CD4-positive, CD25-positive, alpha-beta regulatory T cell (primary cell): ENCODE results near the gene USP2. TPM values are rescaled to one million over a fixed set of nuclear protein-coding genes. Genes with fewer than 3 reads are reported as not detected.
"Not testable (repeated sequence)": the region's sequence is repeated elsewhere in the genome, so short reads cannot be mapped to it uniquely, and the experiment has no call there.

ENCODE experiments used
- ATAC-seq, 2 donors: fragments of 150-1000 bp; cut with Tn5 transposase; one replicate each; pipeline ENCODE4 v1.10.0; 2021; ENCODE audit warnings: low read depth in 2 of 2, moderate number of reproducible peaks in 2 of 2, moderate library complexity in 1 of 2
- DNase-seq, 3 donors: peaks; one replicate each; pipeline versions ENCODE4 v3.0.0 to v3.0.0-alpha.2; 2012 to 2022; ENCODE audit warnings: mixed read lengths in 1 of 3
- H3K27ac ChIP-seq: one replicate; pipeline ENCODE4 v1.7.0; 2013; ENCODE audit warnings: mild to moderate bottlenecking, low read length; ENCODE audit not compliant: insufficient read depth, poor library complexity, severe bottlenecking
- H3K27me3 ChIP-seq: one replicate; pipeline ENCODE4 v1.7.0; 2013; ENCODE audit warnings: low read length; ENCODE audit not compliant: control insufficient read depth, insufficient read depth
- H3K36me3 ChIP-seq: one replicate; pipeline ENCODE4 v1.7.0; 2013; ENCODE audit warnings: mild to moderate bottlenecking, low read length, moderate library complexity; ENCODE audit not compliant: control insufficient read depth, insufficient read depth
- H3K4me1 ChIP-seq: 2 replicates; pipeline ENCODE4 v1.7.0; 2013; ENCODE audit warnings: mild to moderate bottlenecking, low read length; ENCODE audit not compliant: insufficient read depth, control insufficient read depth, poor library complexity, severe bottlenecking
- H3K4me3 ChIP-seq: one replicate; pipeline ENCODE4 v1.7.0; 2013; ENCODE audit warnings: low read depth, mild to moderate bottlenecking, low read length, moderate library complexity
- H3K9me3 ChIP-seq, 2 experiments: 1 replicate in 1 of 2; 2 replicates in 1 of 2; pipeline ENCODE4 v1.7.0; 2013; ENCODE audit warnings: low read length in 2 of 2, mild to moderate bottlenecking in 1 of 2, moderate library complexity in 1 of 2; ENCODE audit not compliant: control insufficient read depth in 2 of 2
- H3K27ac Mint-ChIP-seq, 3 donors: one replicate each; pipeline ENCODE4 v1.8.0; 2020 to 2022; ENCODE audit warnings: mild to moderate bottlenecking in 3 of 3, mixed read lengths in 3 of 3, moderate library complexity in 2 of 3
- H3K27me3 Mint-ChIP-seq: one replicate; pipeline ENCODE4 v1.8.0; 2022; ENCODE audit warnings: mild to moderate bottlenecking, mixed read lengths
- H3K36me3 Mint-ChIP-seq: one replicate; pipeline ENCODE4 v1.8.0; 2020; ENCODE audit warnings: mixed read lengths
- H3K4me1 Mint-ChIP-seq, 4 donors: one replicate each; pipeline ENCODE4 v1.8.0; 2020 to 2022; ENCODE audit warnings: mixed read lengths in 4 of 4, mild to moderate bottlenecking in 1 of 4
- H3K4me3 Mint-ChIP-seq, 4 donors: one replicate each; pipeline ENCODE4 v1.8.0; 2020 to 2022; ENCODE audit warnings: mild to moderate bottlenecking in 4 of 4, mixed read lengths in 4 of 4, moderate library complexity in 3 of 4
- H3K9me3 Mint-ChIP-seq, 7 donors: one replicate each; pipeline ENCODE4 v1.8.0; 2020 to 2022; ENCODE audit warnings: mixed read lengths in 7 of 7, mild to moderate bottlenecking in 3 of 7, moderate library complexity in 2 of 7
- polyA plus RNA-seq, 4 donors: library from polyadenylated mRNA; unstranded; fragments of 300-500 nt; fragmentation: Illumina TruSeq; gene quantifications; one replicate each; pipeline ENCODE4 v1.2.3, GENCODE V29; 2021
- total RNA-seq: library from RNA; stranded (reverse); gene quantifications from one replicate; pipeline ENCODE4 v1.2.3, GENCODE V29; 2022

Gene USP2
- total and polyA plus RNA-seq, 5 donors from 2014 or later: 0.22 to 1.6 TPM; not detected in 3

DNA sequence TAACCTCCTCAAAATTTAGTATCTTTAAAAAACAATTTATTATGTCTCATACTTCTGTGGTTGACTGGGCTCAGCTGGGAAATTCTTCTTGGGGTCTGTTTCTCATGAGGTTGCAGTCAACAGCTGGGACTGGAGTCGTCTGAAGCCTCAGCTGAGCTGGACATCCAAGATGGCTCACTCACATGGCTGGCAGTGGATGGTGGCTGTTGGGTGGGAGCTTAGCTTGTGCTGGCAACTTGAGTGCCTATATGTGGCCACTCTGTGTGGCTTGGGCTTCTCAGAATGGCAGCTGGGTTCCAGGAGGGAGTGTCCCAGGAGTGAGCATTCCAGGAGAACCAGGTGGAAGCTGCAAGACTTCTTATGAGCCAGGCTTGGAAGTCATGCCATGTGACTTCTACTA, 28.2 kb upstream of the USP2 start:
- no peak for DNase-seq
- H3K27ac ChIP-seq: no peak overlapping the region
- no peaks in the 10 kb centered on the region for H3K36me3 ChIP-seq
- no peaks in the 10 kb centered on the region for H3K27me3 ChIP-seq
- no peak overlapping the region for H3K4me3 ChIP-seq
- ATAC-seq: no peak
- H3K9me3 ChIP-seq: peaks cover 0 to 2% of the 10 kb centered on the region in 2 experiments
- no peak overlapping the region for H3K27ac Mint-ChIP-seq
- H3K9me3 Mint-ChIP-seq: peaks cover 0 to 7% (median 1%) of the 10 kb centered on the region in 7 donors
- H3K27me3 Mint-ChIP-seq: peaks cover 15% of the 10 kb centered on the region
- H3K4me1 ChIP-seq: no peaks in the 10 kb centered on the region
- no peaks in the 10 kb centered on the region for H3K4me1 Mint-ChIP-seq
- no peaks in the 10 kb centered on the region for H3K36me3 Mint-ChIP-seq
- H3K4me3 Mint-ChIP-seq: no peak overlapping the region

DNA sequence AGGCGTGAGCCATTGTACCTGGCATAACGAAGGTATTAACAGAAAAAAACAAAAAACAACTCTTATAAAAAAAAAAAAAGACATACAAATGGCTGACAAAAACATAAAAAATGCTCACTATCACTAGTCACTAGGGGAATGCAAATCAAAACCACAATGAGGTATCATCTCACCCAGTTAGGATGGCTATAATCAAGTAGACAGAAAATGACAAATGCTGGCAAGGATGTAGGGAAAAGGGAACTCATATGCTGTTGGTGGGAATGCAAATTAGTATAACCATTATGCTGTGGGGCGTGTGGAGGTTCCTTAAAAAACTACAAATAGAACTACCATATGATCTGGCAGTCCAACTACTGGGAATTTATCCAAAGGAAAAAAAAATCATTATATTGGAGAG, 24.5 kb upstream of the USP2 start:
- H3K36me3 ChIP-seq: no peaks in the 10 kb centered on the region
- H3K27ac ChIP-seq: no peak overlapping the region
- Mint-ChIP-seq H3K27me3 (peaks cover 13% of the 10 kb centered on the region), H3K4me1 (no peaks in the 10 kb centered on the region), H3K4me3 (no peak overlapping the region), H3K9me3 (peaks cover 0 to 5% (median 0%) of the 10 kb centered on the region in 7 donors), H3K36me3 (no peaks in the 10 kb centered on the region), H3K27ac (no peak overlapping the region)
- DNase-seq: no peak
- no peak for ATAC-seq
- H3K4me1 ChIP-seq: no peaks in the 10 kb centered on the region
- no peaks in the 10 kb centered on the region for H3K27me3 ChIP-seq
- no peaks in the 10 kb centered on the region for H3K9me3 ChIP-seq
- no peak overlapping the region for H3K4me3 ChIP-seq

DNA sequence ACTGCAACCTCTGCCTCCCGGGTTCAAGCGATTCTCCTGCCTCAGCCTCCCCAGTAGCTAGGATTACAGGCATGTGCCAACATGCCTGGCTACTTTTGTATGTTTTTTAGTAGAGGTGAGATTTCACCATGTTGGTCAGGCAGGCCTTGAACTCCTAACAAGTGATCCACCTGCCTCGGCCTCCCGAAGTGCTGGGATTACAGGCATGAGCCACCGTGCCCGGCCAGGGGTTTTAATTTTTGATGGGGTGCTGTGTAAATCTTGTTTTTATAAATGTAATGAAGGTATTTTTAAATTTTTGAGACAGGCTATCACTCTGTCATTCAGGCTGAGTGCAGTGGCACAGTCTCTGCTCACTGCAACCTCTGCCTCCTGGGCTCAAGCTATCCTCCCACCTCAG, 24.0 kb upstream of the USP2 start:
- ATAC-seq, H3K36me3 ChIP-seq, H3K27ac ChIP-seq, H3K4me3 Mint-ChIP-seq, H3K4me1 ChIP-seq, H3K27ac Mint-ChIP-seq, H3K27me3 ChIP-seq, H3K36me3 Mint-ChIP-seq, DNase-seq, H3K9me3 ChIP-seq, H3K4me1 Mint-ChIP-seq, H3K4me3 ChIP-seq: not testable (repeated sequence)
- Mint-ChIP-seq H3K9me3 (peaks cover 0 to 10% (median 0%) of the 10 kb centered on the region in 7 donors), H3K27me3 (peaks cover 14% of the 10 kb centered on the region)

DNA sequence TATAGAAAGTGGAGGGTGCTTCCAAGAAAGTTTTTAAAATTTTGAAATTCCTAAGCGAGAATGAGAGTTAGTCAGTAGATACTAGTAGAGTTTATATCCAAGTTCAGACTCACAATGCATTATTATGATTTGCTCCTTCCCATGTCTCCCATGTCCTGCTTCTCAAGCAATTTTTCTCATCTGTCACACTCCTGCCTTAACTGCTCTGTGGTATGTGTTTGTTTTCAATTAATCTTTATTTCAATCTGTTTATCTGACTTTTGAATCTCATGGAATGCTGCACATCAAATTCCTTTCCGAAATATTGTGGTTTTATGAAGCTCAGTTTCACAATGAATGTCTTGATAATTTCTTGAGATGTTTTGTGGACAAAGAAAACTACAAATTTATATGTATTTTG, 23.4 kb upstream of the USP2 start:
- Histone ChIP-seq H3K27me3 (no peaks in the 10 kb centered on the region), H3K4me1 (no peaks in the 10 kb centered on the region), H3K9me3 (peaks cover 0 to 9% of the 10 kb centered on the region in 2 experiments), H3K27ac (no peak overlapping the region), H3K36me3 (no peaks in the 10 kb centered on the region), H3K4me3 (no peak overlapping the region)
- DNase-seq: no peak
- H3K27ac Mint-ChIP-seq: no peak overlapping the region
- H3K4me3 Mint-ChIP-seq: no peak overlapping the region
- peaks cover 18% of the 10 kb centered on the region for H3K27me3 Mint-ChIP-seq
- peaks cover 0 to 13% (median 0%) of the 10 kb centered on the region in 7 donors for H3K9me3 Mint-ChIP-seq
- no peaks in the 10 kb centered on the region for H3K4me1 Mint-ChIP-seq
- no peaks in the 10 kb centered on the region for H3K36me3 Mint-ChIP-seq
- ATAC-seq: no peak

DNA sequence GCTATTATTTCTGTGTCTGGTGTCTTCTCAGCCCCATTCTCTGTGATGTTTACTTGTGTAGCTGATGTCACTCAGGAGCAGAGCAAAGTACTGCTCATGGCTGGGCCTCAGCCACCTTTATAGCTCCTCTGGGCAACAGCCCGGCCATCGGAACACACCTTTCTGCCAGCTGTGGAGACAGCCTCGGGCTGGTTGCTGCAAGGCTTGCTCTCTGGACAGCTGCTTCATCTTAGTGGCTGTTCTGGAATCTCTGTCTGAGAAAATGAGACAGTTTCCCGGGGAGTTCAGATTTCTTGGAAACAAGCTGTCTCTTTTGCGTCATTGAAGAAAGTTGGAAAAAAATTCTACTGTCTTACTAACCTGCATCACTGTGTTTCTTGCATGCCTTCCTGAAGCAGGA, 21.5 kb upstream of the USP2 start:
- no peak overlapping the region for H3K27ac Mint-ChIP-seq
- no peak for DNase-seq
- H3K27me3 ChIP-seq: peaks cover 5% of the 10 kb centered on the region
- H3K9me3 ChIP-seq: peaks cover 10 to 21% of the 10 kb centered on the region in 2 experiments
- H3K4me1 Mint-ChIP-seq: no peaks in the 10 kb centered on the region
- H3K27me3 Mint-ChIP-seq: peaks cover 26% of the 10 kb centered on the region
- no peak for ATAC-seq
- H3K9me3 Mint-ChIP-seq: peaks cover 0 to 29% (median 12%) of the 10 kb centered on the region in 7 donors
- H3K4me3 Mint-ChIP-seq: no peak overlapping the region
- H3K4me1 ChIP-seq: no peaks in the 10 kb centered on the region
- no peaks in the 10 kb centered on the region for H3K36me3 Mint-ChIP-seq
- no peak overlapping the region for H3K4me3 ChIP-seq
- H3K36me3 ChIP-seq: no peaks in the 10 kb centered on the region
- no peak overlapping the region for H3K27ac ChIP-seq

DNA sequence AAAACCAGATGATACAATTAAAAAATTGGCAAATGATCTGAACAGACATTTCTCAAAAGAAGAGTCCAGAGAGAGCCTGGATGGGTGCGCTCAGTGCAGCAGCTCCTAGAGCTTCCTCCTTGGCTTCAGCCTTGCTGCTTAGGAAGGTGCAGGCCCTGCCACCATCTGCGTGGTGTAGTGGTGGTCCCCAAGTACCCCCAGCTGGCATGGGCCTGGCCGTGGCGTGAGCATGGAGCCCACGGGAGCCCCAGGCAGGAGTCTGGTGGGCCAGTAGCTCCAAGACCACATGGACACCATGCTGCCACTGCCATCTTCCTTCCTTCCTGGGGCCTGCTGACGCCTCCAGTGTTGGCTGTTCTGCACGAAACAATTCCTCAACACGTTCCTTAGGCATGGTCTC, 21.0 kb upstream of the USP2 start:
- no peak overlapping the region for H3K4me3 Mint-ChIP-seq
- Histone ChIP-seq H3K4me1 (no peaks in the 10 kb centered on the region), H3K9me3 (peaks cover 15 to 25% of the 10 kb centered on the region in 2 experiments), H3K27ac (no peak overlapping the region), H3K4me3 (no peak overlapping the region), H3K36me3 (no peaks in the 10 kb centered on the region), H3K27me3 (peaks cover 5% of the 10 kb centered on the region)
- H3K4me1 Mint-ChIP-seq: no peaks in the 10 kb centered on the region
- no peak overlapping the region for H3K27ac Mint-ChIP-seq
- ATAC-seq (no peak), DNase-seq (no peak)
- peaks cover 26% of the 10 kb centered on the region for H3K27me3 Mint-ChIP-seq
- peaks cover 3 to 33% (median 13%) of the 10 kb centered on the region in 7 donors for H3K9me3 Mint-ChIP-seq
- no peaks in the 10 kb centered on the region for H3K36me3 Mint-ChIP-seq

DNA sequence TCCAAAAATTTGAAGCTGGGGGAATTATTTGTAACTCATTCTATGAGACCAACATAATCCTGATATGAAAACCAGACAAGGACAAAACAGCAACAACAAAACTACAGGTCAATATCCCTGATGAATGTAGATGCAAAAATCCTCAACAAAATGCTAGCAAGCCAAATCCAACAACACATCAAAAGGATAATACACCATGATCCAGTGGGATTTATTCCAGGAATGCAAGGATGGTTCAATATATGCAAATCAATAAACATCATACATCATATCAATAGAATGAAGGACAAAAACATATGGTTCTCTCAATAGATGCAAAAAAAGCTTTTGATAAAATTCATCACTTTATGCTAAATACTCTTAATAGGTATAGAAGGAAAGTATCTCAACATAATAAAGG, 19.4 kb upstream of the USP2 start:
- H3K27ac ChIP-seq: no peak overlapping the region
- peaks cover 16 to 25% of the 10 kb centered on the region in 2 experiments for H3K9me3 ChIP-seq
- peaks cover 8% of the 10 kb centered on the region for H3K27me3 ChIP-seq
- no peak overlapping the region for H3K4me3 ChIP-seq
- no peaks in the 10 kb centered on the region for H3K36me3 ChIP-seq
- Mint-ChIP-seq H3K36me3 (no peaks in the 10 kb centered on the region), H3K27me3 (peaks cover 26% of the 10 kb centered on the region), H3K4me1 (no peaks in the 10 kb centered on the region), H3K9me3 (peaks cover 6 to 33% (median 12%) of the 10 kb centered on the region in 7 donors), H3K4me3 (no peak overlapping the region), H3K27ac (no peak overlapping the region)
- no peak for ATAC-seq
- DNase-seq: no peak
- no peaks in the 10 kb centered on the region for H3K4me1 ChIP-seq

DNA sequence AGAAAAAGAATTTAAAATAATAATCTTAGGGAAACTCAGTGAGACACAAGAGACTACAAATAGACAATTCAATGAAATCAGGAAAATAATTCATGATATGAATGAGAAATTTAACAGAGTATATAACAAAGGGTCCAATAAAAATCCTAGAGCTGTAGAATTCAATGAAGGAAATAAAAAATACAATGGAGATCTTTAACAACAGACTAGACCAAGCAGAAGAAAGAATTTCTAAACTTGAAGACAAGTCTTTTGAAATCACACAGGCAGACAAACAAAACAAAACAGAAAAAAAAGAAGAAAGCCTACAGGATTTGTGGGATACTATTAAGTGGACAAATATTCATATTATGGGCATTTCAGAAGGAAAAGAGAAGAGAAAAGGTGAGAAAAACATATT, 16.2 kb upstream of the USP2 start:
- H3K27me3 Mint-ChIP-seq: peaks cover 35% of the 10 kb centered on the region
- Histone ChIP-seq H3K27me3 (peaks cover 10% of the 10 kb centered on the region), H3K9me3 (peaks cover 16 to 25% of the 10 kb centered on the region in 2 experiments), H3K27ac (no peak overlapping the region), H3K36me3 (no peaks in the 10 kb centered on the region), H3K4me1 (no peaks in the 10 kb centered on the region), H3K4me3 (no peak overlapping the region)
- H3K27ac Mint-ChIP-seq: no peak overlapping the region
- peaks cover 8 to 33% (median 9%) of the 10 kb centered on the region in 7 donors for H3K9me3 Mint-ChIP-seq
- no peak overlapping the region for H3K4me3 Mint-ChIP-seq
- H3K4me1 Mint-ChIP-seq: no peaks in the 10 kb centered on the region
- H3K36me3 Mint-ChIP-seq: no peaks in the 10 kb centered on the region
- ATAC-seq (no peak), DNase-seq (no peak)
